HL-60 (cell line): ENCODE data around the gene ADAM12.

ENCODE experiments used
- DNase-seq, 2 experiments: peaks; one replicate each; pipeline ENCODE4 v3.0.0-alpha.2; 2010 to 2020; ENCODE audit warnings: low read depth in 1 of 2, low spot score in 1 of 2
- H3K27ac ChIP-seq: fragments of 250-450 bp; sonication (Bioruptor Pico); replicated peaks from 2 replicates; pipeline ENCODE4 v1.5.1; 2020; ENCODE audit warnings: mild to moderate bottlenecking, moderate library complexity
- H3K27me3 ChIP-seq: fragments of 250-450 bp; sonication (Bioruptor Pico); 2 replicates; pipeline ENCODE4 v1.5.1; 2021; ENCODE audit warnings: mild to moderate bottlenecking, moderate library complexity; ENCODE audit not compliant: insufficient read depth, poor library complexity, severe bottlenecking
- H3K4me3 ChIP-seq: replicated peaks from 2 replicates; pipeline ENCODE4 v1.5.1; 2011; ENCODE audit warnings: mild to moderate bottlenecking, control low read depth, low read length; ENCODE audit not compliant: insufficient read depth
- CTCF ChIP-seq: IDR thresholded peaks from one replicate; pipeline ENCODE4 v1.5.1; 2011; ENCODE audit warnings: low read length, control low read depth, inconsistent platforms; ENCODE audit not compliant: insufficient read depth
- GABPA ChIP-seq: IDR thresholded peaks from 2 replicates; pipeline ENCODE4 v1.6.1; 2012; ENCODE audit warnings: low read depth
- POLR2AphosphoS5 ChIP-seq: IDR thresholded peaks from 2 replicates; pipeline ENCODE4 v1.6.1; 2012; ENCODE audit warnings: low read depth
- SPI1 ChIP-seq: IDR thresholded peaks from 2 replicates; pipeline ENCODE4 v1.6.1; 2012; ENCODE audit warnings: low read depth, mild to moderate bottlenecking, borderline replicate concordance
- TF ChIP-seq, protein P1 (sequence below): IDR thresholded peaks from 2 replicates; pipeline ENCODE4 v1.6.1; 2012; ENCODE audit warnings: low read depth; ENCODE audit not compliant: insufficient replicate concordance

ADAM12 gene

GRCh38 chr10:126074291-126074690, 314.0 kb downstream of the ADAM12 start:
- TF ChIP-seq, protein P1, sequence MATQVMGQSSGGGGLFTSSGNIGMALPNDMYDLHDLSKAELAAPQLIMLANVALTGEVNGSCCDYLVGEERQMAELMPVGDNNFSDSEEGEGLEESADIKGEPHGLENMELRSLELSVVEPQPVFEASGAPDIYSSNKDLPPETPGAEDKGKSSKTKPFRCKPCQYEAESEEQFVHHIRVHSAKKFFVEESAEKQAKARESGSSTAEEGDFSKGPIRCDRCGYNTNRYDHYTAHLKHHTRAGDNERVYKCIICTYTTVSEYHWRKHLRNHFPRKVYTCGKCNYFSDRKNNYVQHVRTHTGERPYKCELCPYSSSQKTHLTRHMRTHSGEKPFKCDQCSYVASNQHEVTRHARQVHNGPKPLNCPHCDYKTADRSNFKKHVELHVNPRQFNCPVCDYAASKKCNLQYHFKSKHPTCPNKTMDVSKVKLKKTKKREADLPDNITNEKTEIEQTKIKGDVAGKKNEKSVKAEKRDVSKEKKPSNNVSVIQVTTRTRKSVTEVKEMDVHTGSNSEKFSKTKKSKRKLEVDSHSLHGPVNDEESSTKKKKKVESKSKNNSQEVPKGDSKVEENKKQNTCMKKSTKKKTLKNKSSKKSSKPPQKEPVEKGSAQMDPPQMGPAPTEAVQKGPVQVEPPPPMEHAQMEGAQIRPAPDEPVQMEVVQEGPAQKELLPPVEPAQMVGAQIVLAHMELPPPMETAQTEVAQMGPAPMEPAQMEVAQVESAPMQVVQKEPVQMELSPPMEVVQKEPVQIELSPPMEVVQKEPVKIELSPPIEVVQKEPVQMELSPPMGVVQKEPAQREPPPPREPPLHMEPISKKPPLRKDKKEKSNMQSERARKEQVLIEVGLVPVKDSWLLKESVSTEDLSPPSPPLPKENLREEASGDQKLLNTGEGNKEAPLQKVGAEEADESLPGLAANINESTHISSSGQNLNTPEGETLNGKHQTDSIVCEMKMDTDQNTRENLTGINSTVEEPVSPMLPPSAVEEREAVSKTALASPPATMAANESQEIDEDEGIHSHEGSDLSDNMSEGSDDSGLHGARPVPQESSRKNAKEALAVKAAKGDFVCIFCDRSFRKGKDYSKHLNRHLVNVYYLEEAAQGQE, result no peak
- TF ChIP-seq GABPA (no peak), POLR2AphosphoS5 (no peak)
- Histone ChIP-seq H3K27me3 (no peaks in the 10 kb centered on the region), H3K27ac (no peak overlapping the region), H3K4me3 (no peak overlapping the region)
- DNase-seq, result no peak

- Histone ChIP-seq H3K27me3 (no peaks in the 10 kb centered on the region), H3K27ac (no peak overlapping the region), H3K4me3 (no peak overlapping the region)
- TF ChIP-seq CTCF (no peak), SPI1 (no peak), GABPA (no peak), POLR2AphosphoS5 (no peak)
- TF ChIP-seq, protein P1, result no peak
- DNase-seq, result no peak
Observed at GRCh38 chr10:126073606-126074005, 314.7 kb downstream of the ADAM12 start.

DNA sequence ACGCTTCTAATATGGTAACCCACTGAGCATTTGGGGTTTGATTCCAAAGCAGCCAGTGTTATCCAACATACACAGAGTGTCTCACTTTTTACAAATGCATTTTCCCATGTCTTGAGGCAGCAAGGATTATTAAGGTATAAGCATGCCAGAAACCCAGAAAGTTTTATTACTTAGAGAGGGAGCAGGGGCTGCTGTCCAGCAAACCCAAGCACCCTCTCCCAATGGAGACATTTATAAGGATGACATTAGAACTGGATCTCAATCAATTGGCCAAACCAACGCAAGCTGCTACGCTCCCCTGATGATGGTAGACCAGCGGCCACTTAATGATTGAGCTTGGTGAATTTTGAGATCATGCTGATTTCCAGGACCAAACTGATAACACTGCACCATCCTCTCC, 315.7 kb downstream of the ADAM12 start:
- H3K27me3 ChIP-seq, result no peaks in the 10 kb centered on the region
- no peak for DNase-seq
- no peak for TF ChIP-seq GABPA
- TF ChIP-seq, protein P1, result peak; percentile 33
- H3K4me3 ChIP-seq, result no peak overlapping the region
- H3K27ac ChIP-seq, result no peak overlapping the region

DNA sequence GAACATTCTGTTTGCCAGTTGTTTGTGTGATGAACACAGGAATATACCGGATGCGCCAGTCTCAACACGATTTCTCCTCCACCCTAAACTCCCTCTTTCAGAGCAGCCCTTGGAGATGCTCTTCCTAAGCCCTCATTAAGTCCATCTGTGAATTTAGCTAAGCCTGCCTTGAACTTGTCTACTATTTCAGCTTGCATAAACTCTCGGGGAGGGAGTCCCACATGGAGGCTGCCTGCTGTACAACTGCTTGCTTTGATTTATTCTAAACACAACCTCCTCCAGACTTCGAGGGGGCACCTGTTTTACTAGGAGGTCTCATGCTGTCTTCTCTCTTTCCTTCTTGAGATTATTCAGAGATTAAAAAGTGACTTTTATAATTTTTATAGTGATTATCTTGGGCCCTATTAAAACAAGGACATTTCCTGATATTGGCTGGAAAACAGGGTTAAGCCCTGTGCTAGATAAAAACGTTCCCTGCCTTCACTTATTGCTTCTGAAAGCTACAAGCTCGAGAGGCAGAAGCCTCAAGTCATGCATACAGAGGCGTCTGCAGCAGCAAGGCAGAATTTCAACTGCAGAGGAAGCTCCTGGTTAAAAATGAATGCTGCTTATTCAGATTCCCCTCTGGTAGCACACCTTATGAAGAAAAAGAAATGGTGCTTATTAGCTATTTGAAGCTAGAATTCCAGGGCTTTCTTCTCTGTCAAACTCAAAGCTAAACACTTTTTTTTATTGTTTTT, 317.6 kb downstream of the ADAM12 start:
- TF ChIP-seq GABPA (no peak), CTCF (no peak), SPI1 (no peak), POLR2AphosphoS5 (no peak)
- TF ChIP-seq, protein P1, result no peak
- Histone ChIP-seq H3K27me3 (no peaks in the 10 kb centered on the region), H3K27ac (no peak overlapping the region), H3K4me3 (no peak overlapping the region)
- no peak for DNase-seq
